GM12878 (cell line): ENCODE measurements around the gene OR56A5. TPM values are rescaled to one million over a fixed set of nuclear protein-coding genes. Genes with fewer than 3 reads are reported as not detected.

ENCODE experiments used
- ATAC-seq: fragments of 200-7000 bp; cut with Tn5 transposase; 3 replicates; pipeline ENCODE4 v1.9.1; 2020; ENCODE audit warnings: mild to moderate bottlenecking, moderate library complexity
- BruUV-seq: library from RNA; stranded (reverse); fragments of 400-500 nt; replicated peaks from 2 replicates; lab custom pipeline; 2021; lab: Mats Ljungman, UMichigan
- CTCF ChIA-PET: fragments of 300-600 bp; sonication (Branson Sonifier 250); formaldehyde crosslinking; extraction: SDS; loops from one replicate; lab custom pipeline; 2021; ENCODE audit warnings: inconsistent platforms; lab: Yijun Ruan, JAX
- POLR2A ChIA-PET: fragments of 350-600 bp; formaldehyde crosslinking; extraction: SDS; loops from one replicate; lab custom pipeline; 2021; ENCODE audit warnings: inconsistent platforms; lab: Charles Lee
- RAD21 ChIA-PET: fragments of 300-600 bp; sonication (Branson Sonifier 250); formaldehyde crosslinking; loops from one replicate; lab custom pipeline; 2023; ENCODE audit warnings: antibody characterized with exemption; ENCODE audit not compliant: unreplicated experiment; lab: Charles Lee
- SMC1A ChIA-PET: fragments of 300-600 bp; sonication (Branson Sonifier 250); formaldehyde crosslinking; loops from one replicate; lab custom pipeline; 2023; ENCODE audit not compliant: unreplicated experiment, uncharacterized antibody; lab: Charles Lee
- DNase-seq: peaks from one replicate; pipeline ENCODE4 v3.0.0-alpha.2; 2011; ENCODE audit warnings: low read depth, low spot score
- FAIRE-seq: peaks from 3 replicates; lab custom pipeline; 2011; peaks lifted over from hg19 to GRCh38; lab: Jason Lieb, UNC
- H2AFZ ChIP-seq: 2 replicates; pipeline ENCODE4 v1.6.0; 2011; ENCODE audit warnings: low read depth, low read length, control low read depth; ENCODE audit not compliant: control insufficient read depth
- H3K27ac ChIP-seq: 2 replicates; pipeline ENCODE4 v1.5.1; 2011; ENCODE audit warnings: control low read depth; ENCODE audit not compliant: control insufficient read depth, insufficient read depth
- H3K27me3 ChIP-seq, 2 experiments: replicated peaks in 1 of 2; 2 replicates each; pipeline versions ENCODE4 v1.6.0 to v1.6.1; 2011; ENCODE audit warnings: low read length in 1 of 2; ENCODE audit not compliant: control insufficient read depth in 2 of 2, insufficient read depth in 2 of 2
- H3K36me3 ChIP-seq, 2 experiments: 2 replicates each; pipeline ENCODE4 v1.5.1; 2011; ENCODE audit warnings: low read length in 1 of 2; ENCODE audit not compliant: control insufficient read depth in 2 of 2, insufficient read depth in 2 of 2
- H3K4me1 ChIP-seq: 2 replicates; pipeline ENCODE4 v1.6.1; 2011; ENCODE audit warnings: mild to moderate bottlenecking, low read length, moderate library complexity, mixed read lengths; ENCODE audit not compliant: control insufficient read depth, insufficient read depth
- H3K4me2 ChIP-seq: 2 replicates; pipeline ENCODE4 v1.6.0; 2011; ENCODE audit warnings: control low read depth; ENCODE audit not compliant: control insufficient read depth, insufficient read depth
- H3K4me3 ChIP-seq: fragments of 200-600 bp; sonication (generic); 2 replicates; pipeline ENCODE4 v1.5.1; 2016
- H3K79me2 ChIP-seq: 2 replicates; pipeline ENCODE4 v1.6.0; 2011; ENCODE audit warnings: low read length; ENCODE audit not compliant: control insufficient read depth, insufficient read depth
- H3K9ac ChIP-seq: 2 replicates; pipeline ENCODE4 v1.8.0; 2011; ENCODE audit warnings: low read length, control low read depth, mixed read lengths; ENCODE audit not compliant: control insufficient read depth, insufficient read depth
- H3K9me3 ChIP-seq: replicated peaks from 3 replicates; pipeline ENCODE4 v1.5.1; 2011; ENCODE audit warnings: mild to moderate bottlenecking, low read length; ENCODE audit not compliant: control insufficient read depth, insufficient read depth
- H4K20me1 ChIP-seq: 2 replicates; pipeline ENCODE4 v1.6.0; 2011; ENCODE audit not compliant: control insufficient read depth, insufficient read depth
- ATF2 ChIP-seq: IDR thresholded peaks from 2 replicates; pipeline ENCODE4 v1.6.1; 2012; ENCODE audit warnings: low read length, inconsistent platforms
- CBFB ChIP-seq: IDR thresholded peaks from 2 replicates; pipeline ENCODE4 v1.6.1; 2016; ENCODE audit warnings: antibody characterized with exemption, low read depth
- CBX3 ChIP-seq: fragments of 200-600 bp; sonication (generic); IDR thresholded peaks from 2 replicates; pipeline ENCODE4 v1.6.1; 2016; ENCODE audit warnings: low read depth, borderline replicate concordance
- CBX5 ChIP-seq: sonication (generic); IDR thresholded peaks from 2 replicates; pipeline ENCODE4 v1.6.1; 2016; ENCODE audit warnings: low read depth, moderate library complexity, mild to moderate bottlenecking, inconsistent platforms
- CHD1 ChIP-seq: IDR thresholded peaks from 2 replicates; pipeline ENCODE4 v1.6.1; 2012; ENCODE audit warnings: low read depth, low read length, improper control_type of control experiment
- CHD4 ChIP-seq: fragments of 200-600 bp; sonication (generic); IDR thresholded peaks from 2 replicates; pipeline ENCODE4 v1.6.1; 2016; ENCODE audit warnings: mild to moderate bottlenecking
- ELK1 ChIP-seq: IDR thresholded peaks from 2 replicates; pipeline ENCODE4 v1.6.1; 2012; ENCODE audit warnings: low read depth, low read length, improper control_type of control experiment
- JUND ChIP-seq: IDR thresholded peaks from 2 replicates; pipeline ENCODE4 v1.6.1; 2012; ENCODE audit warnings: low read depth, mild to moderate bottlenecking, low read length, improper control_type of control experiment, moderate library complexity
- KDM1A ChIP-seq: fragments of 200-600 bp; sonication (generic); IDR thresholded peaks from 2 replicates; pipeline ENCODE4 v1.6.1; 2016; ENCODE audit warnings: borderline replicate concordance
- NR2C1 ChIP-seq: fragments of 450-650 bp; IDR thresholded peaks from 2 replicates; pipeline ENCODE4 v1.6.1; 2017; ENCODE audit warnings: antibody characterized with exemption, mild to moderate bottlenecking, moderate library complexity
- PAX5 ChIP-seq: IDR thresholded peaks from 2 replicates; pipeline ENCODE4 v1.6.1; 2011; ENCODE audit warnings: low read depth, low read length, borderline replicate concordance
- RAD51 ChIP-seq: fragments of 450-650 bp; IDR thresholded peaks from 2 replicates; pipeline ENCODE4 v1.6.1; 2016; ENCODE audit warnings: moderate library complexity, mild to moderate bottlenecking, inconsistent platforms
- USF1 ChIP-seq: IDR thresholded peaks from 2 replicates; pipeline ENCODE4 v1.6.1; 2011; ENCODE audit warnings: borderline replicate concordance, low read depth, mild to moderate bottlenecking, moderate library complexity, mixed read lengths, low read length; ENCODE audit not compliant: insufficient read depth; ENCODE audit errors: extremely low read length
- ZNF687 ChIP-seq: fragments of 450-650 bp; IDR thresholded peaks from 2 replicates; pipeline ENCODE4 v1.6.1; 2017; ENCODE audit warnings: mild to moderate bottlenecking, moderate library complexity
- ZSCAN29 ChIP-seq: fragments of 450-650 bp; IDR thresholded peaks from 2 replicates; pipeline ENCODE4 v1.6.1; 2017; ENCODE audit warnings: mild to moderate bottlenecking, moderate library complexity
- ZZZ3 ChIP-seq: IDR thresholded peaks from 2 replicates; pipeline ENCODE4 v1.6.1; 2011; ENCODE audit warnings: low read depth; ENCODE audit not compliant: control insufficient read depth, insufficient read length
- in situ Hi-C: fragments of 300-500 bp; cut with MboI; formaldehyde crosslinking; loops from 9 replicates; pipeline ENCODE4 v1.14.3; 2018; ENCODE audit warnings: mixed read lengths
- intact Hi-C: fragments of 100-400 bp; cut with micrococcal nuclease; formaldehyde crosslinking; loops from one replicate; pipeline ENCODE4 v1.14.2; 2022; ENCODE audit not compliant: unreplicated experiment
- polyA plus RNA-seq, 11 experiments: library from polyadenylated mRNA; depleted of rRNA in 4 of 11; unstranded in 6 of 11; stranded (reverse) in 5 of 11; fragments of >200 nt; fragmentation: Nextera tagmentation in 4 of 11; fragmentation: Illumina TruSeq in 1 of 11; extraction: Ambion mirVana in 4 of 11; extraction: Trizol in 1 of 11; gene quantifications; 1 replicate in 1 of 11; 2 replicates in 10 of 11; pipeline versions ENCODE4 v1.2.1 to v1.2.3, GENCODE V29; 2011 to 2016; ENCODE audit warnings: inconsistent platforms in 2 of 11, missing spikeins in 2 of 11, low read depth in 1 of 11
- total RNA-seq, 4 experiments: library from RNA; depleted of rRNA in 3 of 4; stranded (reverse); fragments of >200 nt in 3 of 4; fragmentation: Illumina TruSeq in 1 of 4; extraction: Trizol in 1 of 4; gene quantifications; 2 replicates each; pipeline versions ENCODE4 v1.2.1 to v1.2.3, GENCODE V29; 2013 to 2021

The OR56A5 gene
- total and polyA plus RNA-seq, 10 of the 15 experiments (the other 5 are each of a cell fraction or from before 2014, with no cell fraction given), result not detected

GRCh38 chr11:6006395-6006794 is 38.1 kb upstream of the OR56A5 start:
- no peaks in the 10 kb centered on the region for H3K79me2 ChIP-seq
- H4K20me1 ChIP-seq, result no peaks in the 10 kb centered on the region
- no peaks in the 10 kb centered on the region for H3K27me3 ChIP-seq
- no peaks in the 10 kb centered on the region for H3K4me1 ChIP-seq
- H2AFZ ChIP-seq, result no peak overlapping the region
- POLR2A ChIA-PET, result no interaction called here
- no peak overlapping the region for H3K4me3 ChIP-seq
- in situ Hi-C loops, result no loop called here
- RAD21 ChIA-PET, result no interaction called here
- H3K27ac ChIP-seq, result no peak overlapping the region
- no peak overlapping the region for H3K9ac ChIP-seq
- no peaks in the 10 kb centered on the region for H3K36me3 ChIP-seq
- CTCF ChIA-PET, result no interaction called here
- no peak for TF ChIP-seq CBFB
- no peak for TF ChIP-seq ATF2
- TF ChIP-seq RAD51, result no peak
- TF ChIP-seq CBX5, result no peak
- TF ChIP-seq KDM1A, result no peak
- no peak for TF ChIP-seq JUND
- no peak for TF ChIP-seq ZSCAN29
- no peak for TF ChIP-seq CHD4
- no peak for TF ChIP-seq ZZZ3
- no peak for TF ChIP-seq NR2C1
- TF ChIP-seq ELK1, result no peak
- TF ChIP-seq USF1, result no peak
- no peak for TF ChIP-seq CHD1
- no peak for TF ChIP-seq PAX5
- no peak for TF ChIP-seq ZNF687
- no peak for TF ChIP-seq CBX3
- intact Hi-C loops, result no loop called here
- SMC1A ChIA-PET, result interaction anchor here (0.7 kb wide), 1 partner anchor 14 kb away, joined by 3 read pairs; no protein-coding TSS in a partner anchor
- H3K4me2 ChIP-seq, result no peak overlapping the region
- no TSS peak for BruUV-seq
- DNase-seq (no peak), FAIRE-seq (no peak), ATAC-seq (no peak)
- no peaks in the 10 kb centered on the region for H3K9me3 ChIP-seq
